Transverse colon (tissue), 4 donors: Measurements from ENCODE around the gene PPM1F. TPM values are rescaled to one million over a fixed set of nuclear protein-coding genes. Genes with fewer than 3 reads are reported as not detected.

Experiments used
- DNase-seq: peaks from one replicate; pipeline ENCODE4 v3.0.0-alpha.2; 2019
- H3K27ac ChIP-seq, 4 donors: fragments of 200-600 bp; sonication (generic); 2 replicates each; pipeline ENCODE4 v1.5.1; 2016 to 2018; ENCODE audit warnings: inconsistent platforms in 4 of 4
- H3K27me3 ChIP-seq: fragments of 200-600 bp; sonication (generic); 2 replicates; pipeline ENCODE4 v1.5.1; 2017; ENCODE audit warnings: inconsistent platforms
- H3K36me3 ChIP-seq, 4 donors: fragments of 200-600 bp; sonication (generic); 2 replicates each; pipeline ENCODE4 v1.5.1; 2017 to 2019; ENCODE audit warnings: inconsistent platforms in 4 of 4
- H3K4me1 ChIP-seq, 4 donors: fragments of 200-600 bp; sonication (generic); 2 replicates each; pipeline ENCODE4 v1.5.1; 2017 to 2020; ENCODE audit warnings: inconsistent platforms in 4 of 4
- H3K4me3 ChIP-seq, 4 donors: fragments of 200-600 bp; sonication (generic); 1 replicate in 1 of 4; 2 replicates in 3 of 4; pipeline versions ENCODE4 v1.5.1 to v1.6.1; 2017 to 2019; ENCODE audit warnings: inconsistent platforms in 4 of 4
- H3K9me3 ChIP-seq, 2 donors: fragments of 200-600 bp; sonication (generic); 2 replicates each; pipeline ENCODE4 v1.5.1; 2017 to 2019; ENCODE audit warnings: inconsistent platforms in 2 of 2
- EP300 ChIP-seq: sonication (generic); formaldehyde crosslinking; IDR thresholded peaks from one replicate; pipeline ENCODE4 v1.6.1; 2017; ENCODE audit warnings: antibody characterized with exemption, low read depth
- POLR2A ChIP-seq: fragments of 450-650 bp; IDR thresholded peaks from one replicate; pipeline ENCODE4 v1.6.1; 2016; ENCODE audit warnings: antibody characterized with exemption, mild to moderate bottlenecking, moderate library complexity
- POLR2AphosphoS5 ChIP-seq, 3 donors: sonication (generic); formaldehyde crosslinking; IDR thresholded peaks; one replicate each; pipeline ENCODE4 v1.6.1; 2016; ENCODE audit warnings: antibody characterized with exemption in 3 of 3
- WGBS, 2 donors: methylation state at CpG; one replicate each; pipeline ENCODE4 v1.1.5; 2018; ENCODE audit warnings: low coverage in 1 of 2; 5-methylcytosine and 5-hydroxymethylcytosine counted together
- in situ Hi-C, 4 donors: fragments of 200-750 bp; cut with MboI; loops; one replicate each; pipeline versions ENCODE4 v1.15.0 to v1.15.1; 2017; ENCODE audit warnings: low sequenced_read_pairs in 3 of 4, low pct_ligation_motif_present in 1 of 4, low pct_unique_long_range_greater_than_20kb in 1 of 4
- intact Hi-C: fragments of 100-400 bp; cut with DNase I; formaldehyde crosslinking; loops from one replicate; pipeline ENCODE4 v1.15.1; 2023; ENCODE audit warnings: low total_unique reads
- total RNA-seq, 4 donors: library from RNA; depleted of rRNA; stranded (reverse); fragments of >200 nt; gene quantifications; one replicate each; pipeline ENCODE4 v1.1.0, GENCODE V29; 2016
- TF ChIP-seq, protein P1 (sequence below), 5 experiments: fragments of 200-600 bp in 3 of 5; fragments of 450-650 bp in 2 of 5; sonication (generic) in 3 of 5; IDR thresholded peaks; 1 replicate in 2 of 5; 2 replicates in 3 of 5; pipeline ENCODE4 v1.5.1; 2016 to 2017; ENCODE audit warnings: antibody characterized with exemption in 5 of 5, inconsistent platforms in 3 of 5, mild to moderate bottlenecking in 2 of 5, moderate library complexity in 1 of 5

The PPM1F gene
- total RNA-seq, 4 donors from 2014 or later = 11.2 to 18.7 (median 14.9) TPM

DNA sequence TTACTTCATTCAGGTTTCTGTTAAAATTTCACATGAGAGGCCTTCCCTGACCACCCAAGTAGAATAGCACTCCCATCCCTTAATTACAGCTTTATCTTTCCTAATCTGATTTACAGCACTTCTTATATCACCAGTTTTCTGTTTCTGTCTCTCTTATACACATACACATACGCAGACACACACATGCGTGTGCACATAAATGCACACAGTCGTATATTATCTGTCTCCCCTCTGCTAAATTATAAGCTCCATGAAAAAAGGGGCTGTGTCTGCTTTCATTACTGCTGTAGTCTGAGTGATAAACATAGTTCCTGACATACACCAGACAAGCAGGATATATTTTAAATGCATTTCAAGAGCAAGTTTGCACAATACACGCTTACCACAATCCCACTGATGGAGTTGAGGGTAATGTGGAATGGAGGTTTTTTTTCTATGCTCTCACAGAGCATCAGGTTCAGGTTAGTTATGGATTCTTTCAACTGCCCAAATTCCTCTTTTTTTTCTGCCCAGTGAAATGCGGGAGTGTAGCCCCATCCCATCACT lies 43.6 kb upstream of the PPM1F start:
- no peak overlapping the region for H3K27ac ChIP-seq
- H3K27me3 ChIP-seq = peaks cover 8% of the 10 kb centered on the region
- in situ Hi-C loops = no loop called here
- no peak overlapping the region for H3K4me3 ChIP-seq
- H3K9me3 ChIP-seq = no peaks in the 10 kb centered on the region
- DNase-seq = no peak
- H3K36me3 ChIP-seq = no peaks in the 10 kb centered on the region
- intact Hi-C loops = no loop called here
- H3K4me1 ChIP-seq = no peaks in the 10 kb centered on the region
- 87% methylated on average over 4 to 5 of the region's 5 CpGs for WGBS, 2 donors
- no peak for TF ChIP-seq EP300

DNA sequence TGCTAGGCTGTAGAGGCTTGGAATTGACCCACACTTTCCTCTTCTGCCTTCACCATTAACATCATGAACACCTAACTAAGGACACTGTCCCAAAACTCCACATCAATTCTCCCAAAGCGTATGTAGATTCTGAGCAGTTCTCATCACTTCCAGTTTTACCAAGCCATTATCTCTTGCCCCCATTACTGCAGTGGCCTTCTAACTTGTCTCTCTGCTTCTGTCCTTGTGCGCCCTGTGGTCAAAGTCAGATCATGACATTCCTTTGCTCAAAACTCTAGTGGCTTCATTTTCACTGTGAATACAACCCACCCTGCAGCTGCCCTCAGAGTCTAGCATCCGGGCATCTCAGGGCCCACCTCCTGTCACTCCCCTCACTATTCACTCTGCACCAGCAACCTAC lies 43.0 kb upstream of the PPM1F start:
- TF ChIP-seq POLR2A (no peak), POLR2AphosphoS5 (IDR thresholded peaks at IDR 0.05) (no peak), EP300 (no peak)
- TF ChIP-seq, protein P1, sequence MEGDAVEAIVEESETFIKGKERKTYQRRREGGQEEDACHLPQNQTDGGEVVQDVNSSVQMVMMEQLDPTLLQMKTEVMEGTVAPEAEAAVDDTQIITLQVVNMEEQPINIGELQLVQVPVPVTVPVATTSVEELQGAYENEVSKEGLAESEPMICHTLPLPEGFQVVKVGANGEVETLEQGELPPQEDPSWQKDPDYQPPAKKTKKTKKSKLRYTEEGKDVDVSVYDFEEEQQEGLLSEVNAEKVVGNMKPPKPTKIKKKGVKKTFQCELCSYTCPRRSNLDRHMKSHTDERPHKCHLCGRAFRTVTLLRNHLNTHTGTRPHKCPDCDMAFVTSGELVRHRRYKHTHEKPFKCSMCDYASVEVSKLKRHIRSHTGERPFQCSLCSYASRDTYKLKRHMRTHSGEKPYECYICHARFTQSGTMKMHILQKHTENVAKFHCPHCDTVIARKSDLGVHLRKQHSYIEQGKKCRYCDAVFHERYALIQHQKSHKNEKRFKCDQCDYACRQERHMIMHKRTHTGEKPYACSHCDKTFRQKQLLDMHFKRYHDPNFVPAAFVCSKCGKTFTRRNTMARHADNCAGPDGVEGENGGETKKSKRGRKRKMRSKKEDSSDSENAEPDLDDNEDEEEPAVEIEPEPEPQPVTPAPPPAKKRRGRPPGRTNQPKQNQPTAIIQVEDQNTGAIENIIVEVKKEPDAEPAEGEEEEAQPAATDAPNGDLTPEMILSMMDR (IDR thresholded peaks at IDR 0.05) = no peak

DNA sequence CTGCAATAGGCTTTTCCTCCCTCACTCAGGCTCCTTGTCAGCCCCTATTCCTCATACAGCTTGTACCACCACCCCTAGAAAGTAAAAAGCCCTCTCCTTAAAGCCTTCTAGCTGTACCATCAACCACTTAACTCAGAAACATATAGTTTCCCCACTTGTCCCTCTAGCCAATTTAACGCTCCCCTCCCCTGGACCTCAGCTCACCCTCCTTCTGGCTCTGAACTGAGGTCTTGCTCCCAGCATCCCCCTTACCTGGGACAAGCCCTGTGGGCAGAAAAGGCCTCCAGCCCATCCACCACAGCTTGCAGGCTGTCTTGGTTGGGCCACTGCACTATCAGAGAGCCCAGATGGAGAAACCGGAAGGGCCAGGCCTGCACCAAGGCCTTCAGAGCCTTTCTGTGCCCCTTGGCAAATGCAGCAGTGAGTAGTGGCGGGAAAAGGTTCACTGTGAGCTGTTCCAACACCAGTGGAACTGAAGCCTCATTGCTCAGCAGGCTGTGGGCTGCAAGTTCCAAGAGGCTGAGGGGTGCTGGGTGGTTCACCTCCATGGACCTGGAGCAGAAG lies 42.3 kb upstream of the PPM1F start:
- 97 to 100% methylated on average over 1 to 3 of the region's 3 CpGs for WGBS, 2 donors
- no peak for TF ChIP-seq POLR2A
- TF ChIP-seq, protein P1 (IDR thresholded peaks at IDR 0.05) = no peak
- TF ChIP-seq EP300 = no peak
- TF ChIP-seq POLR2AphosphoS5 (IDR thresholded peaks at IDR 0.05) = no peak
- intact Hi-C loops = no loop called here
- Histone ChIP-seq H3K36me3 (no peaks in the 10 kb centered on the region), H3K4me3 (no peak overlapping the region), H3K9me3 (no peaks in the 10 kb centered on the region), H3K27ac (no peak overlapping the region), H3K27me3 (peaks cover 8% of the 10 kb centered on the region), H3K4me1 (no peaks in the 10 kb centered on the region)
- in situ Hi-C loops = no loop called here
- no peak for DNase-seq

More for the DNA sequence above, 43.0 kb upstream of the PPM1F start:
- Histone ChIP-seq H3K36me3 (no peaks in the 10 kb centered on the region), H3K4me3 (no peak overlapping the region), H3K27ac (no peak overlapping the region), H3K27me3 (peaks cover 8% of the 10 kb centered on the region), H3K9me3 (no peaks in the 10 kb centered on the region), H3K4me1 (no peaks in the 10 kb centered on the region)
- intact Hi-C loops = no loop called here
- in situ Hi-C loops = no loop called here
- DNase-seq = no peak
- WGBS, 2 donors = 83 to 88% methylated on average over 1 to 3 of the region's 3 CpGs

DNA sequence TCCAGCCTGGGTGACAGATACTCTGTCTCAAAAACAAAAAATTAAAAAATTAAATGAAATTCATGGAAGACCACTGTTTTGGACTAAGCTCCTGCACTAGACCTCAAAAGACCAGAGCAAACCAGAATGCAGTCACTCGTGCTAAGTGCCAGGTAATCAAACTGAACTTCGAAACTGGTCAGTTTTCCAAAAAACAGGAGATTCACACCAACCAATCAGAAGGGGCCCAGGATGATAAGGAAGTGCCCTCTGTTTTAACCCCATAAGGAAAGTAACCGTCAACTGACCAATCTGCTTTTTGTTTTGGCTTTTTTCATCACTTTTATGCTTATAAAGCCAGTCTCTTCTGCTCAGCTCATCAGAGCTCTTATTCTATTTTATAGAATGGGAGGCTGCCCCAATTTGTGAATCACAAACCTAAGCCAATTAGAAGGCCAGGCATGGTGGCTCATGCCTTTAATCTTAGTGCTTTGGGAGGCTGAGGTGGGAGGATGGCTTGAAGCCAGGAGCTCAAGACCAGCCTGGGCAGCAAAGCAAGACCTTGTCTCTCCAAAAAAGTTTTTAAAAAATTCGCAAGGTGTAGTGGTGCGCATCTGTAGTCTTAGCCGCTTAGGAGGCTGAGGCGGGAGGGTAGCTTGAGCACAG lies 40.1 kb upstream of the PPM1F start:
- H3K27me3 ChIP-seq = no peaks in the 10 kb centered on the region
- no peak overlapping the region for H3K27ac ChIP-seq
- TF ChIP-seq EP300 = no peak
- TF ChIP-seq POLR2A = no peak
- TF ChIP-seq, protein P1 (IDR thresholded peaks at IDR 0.05) = no peak
- no peak for TF ChIP-seq POLR2AphosphoS5 (IDR thresholded peaks at IDR 0.05)
- 77 to 98% methylated on average over 5 to 7 of the region's 7 CpGs for WGBS, 2 donors
- DNase-seq = no peak
- H3K4me1 ChIP-seq = no peaks in the 10 kb centered on the region
- H3K9me3 ChIP-seq = no peaks in the 10 kb centered on the region
- intact Hi-C loops (loop anchor here (1.0 kb wide), 1 partner anchor 17 kb away; no protein-coding TSS in a partner anchor), in situ Hi-C loops (no loop called here)
- H3K4me3 ChIP-seq = no peak overlapping the region
- no peaks in the 10 kb centered on the region for H3K36me3 ChIP-seq
